Fibroblast of skin of back (primary cell): ENCODE measurements around the gene PIGN. TPM values are rescaled to one million over a fixed set of nuclear protein-coding genes. Genes with fewer than 3 reads are reported as not detected.
A peak's percentile ranks its signal among the peaks of the same experiment; 100 is the strongest.

Experiments used
- DNase-seq: peaks from one replicate; pipeline ENCODE4 v3.0.0-alpha.2; 2013
- polyA plus RNA-seq, 2 experiments: library from polyadenylated mRNA; unstranded; fragments of 120-200 nt; gene quantifications; one replicate each; pipeline ENCODE4 v1.2.1, GENCODE V29; 2013; ENCODE audit not compliant: insufficient read length in 2 of 2

The PIGN gene, protein sequence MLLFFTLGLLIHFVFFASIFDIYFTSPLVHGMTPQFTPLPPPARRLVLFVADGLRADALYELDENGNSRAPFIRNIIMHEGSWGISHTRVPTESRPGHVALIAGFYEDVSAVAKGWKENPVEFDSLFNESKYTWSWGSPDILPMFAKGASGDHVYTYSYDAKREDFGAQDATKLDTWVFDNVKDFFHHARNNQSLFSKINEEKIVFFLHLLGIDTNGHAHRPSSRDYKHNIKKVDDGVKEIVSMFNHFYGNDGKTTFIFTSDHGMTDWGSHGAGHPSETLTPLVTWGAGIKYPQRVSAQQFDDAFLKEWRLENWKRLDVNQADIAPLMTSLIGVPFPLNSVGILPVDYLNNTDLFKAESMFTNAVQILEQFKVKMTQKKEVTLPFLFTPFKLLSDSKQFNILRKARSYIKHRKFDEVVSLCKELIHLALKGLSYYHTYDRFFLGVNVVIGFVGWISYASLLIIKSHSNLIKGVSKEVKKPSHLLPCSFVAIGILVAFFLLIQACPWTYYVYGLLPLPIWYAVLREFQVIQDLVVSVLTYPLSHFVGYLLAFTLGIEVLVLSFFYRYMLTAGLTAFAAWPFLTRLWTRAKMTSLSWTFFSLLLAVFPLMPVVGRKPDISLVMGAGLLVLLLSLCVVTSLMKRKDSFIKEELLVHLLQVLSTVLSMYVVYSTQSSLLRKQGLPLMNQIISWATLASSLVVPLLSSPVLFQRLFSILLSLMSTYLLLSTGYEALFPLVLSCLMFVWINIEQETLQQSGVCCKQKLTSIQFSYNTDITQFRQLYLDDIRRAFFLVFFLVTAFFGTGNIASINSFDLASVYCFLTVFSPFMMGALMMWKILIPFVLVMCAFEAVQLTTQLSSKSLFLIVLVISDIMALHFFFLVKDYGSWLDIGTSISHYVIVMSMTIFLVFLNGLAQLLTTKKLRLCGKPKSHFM
- 10.2 TPM for polyA plus RNA-seq (2013, experiment 1 of 2; ENCODE audit: insufficient read length)
- polyA plus RNA-seq (2013, experiment 2 of 2; ENCODE audit: insufficient read length): 11.4 TPM

DNA sequence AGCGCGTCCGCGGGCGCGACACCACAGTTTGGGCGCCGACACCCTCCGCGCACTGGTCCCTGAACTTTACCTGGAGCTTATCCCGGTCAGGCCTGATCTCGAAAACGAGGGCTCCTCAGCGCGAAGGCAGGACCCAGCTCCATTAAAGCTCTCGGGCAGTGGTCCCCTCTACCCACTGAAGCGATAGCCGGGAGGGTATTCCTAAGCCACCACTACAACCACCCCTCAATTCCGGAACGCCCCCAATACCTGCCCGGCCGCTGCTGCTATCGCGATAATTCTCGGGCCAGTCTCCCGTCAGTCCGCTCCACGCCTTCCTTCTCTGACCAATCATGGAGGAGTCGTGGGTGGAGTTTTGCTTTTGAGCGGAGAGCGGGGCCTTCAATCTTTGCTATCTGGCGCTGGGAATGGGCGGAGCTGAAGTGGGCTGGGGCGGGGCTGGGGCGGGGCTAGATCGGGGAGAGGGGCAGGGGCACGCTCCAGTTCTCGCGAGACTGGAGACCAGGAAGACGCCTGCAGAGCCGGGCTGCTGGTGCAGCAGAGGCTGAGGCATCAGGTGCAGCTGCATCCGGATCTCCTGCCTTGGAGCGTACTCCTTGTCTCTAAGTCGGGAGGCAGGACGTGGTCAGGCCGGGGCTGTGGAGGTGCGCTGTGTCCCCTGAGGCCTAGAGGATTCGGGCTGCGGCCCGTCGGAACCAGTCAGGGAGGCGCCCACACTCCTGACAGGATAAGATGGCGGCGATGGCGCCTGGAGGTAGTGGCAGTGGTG lies at the start of gene PIGN, which contains the start of gene RELCH:
Gene PIGN (minus strand): TSS at position 283 of the 769 bp plus-strand sequence. CDS start 25,703 bp downstream, outside the sequence.
Gene RELCH (plus strand): TSS at position 482 of the 769 bp plus-strand sequence. CDS start 251 bp downstream, at position 733.
- peak; percentile 99 for DNase-seq

DNA sequence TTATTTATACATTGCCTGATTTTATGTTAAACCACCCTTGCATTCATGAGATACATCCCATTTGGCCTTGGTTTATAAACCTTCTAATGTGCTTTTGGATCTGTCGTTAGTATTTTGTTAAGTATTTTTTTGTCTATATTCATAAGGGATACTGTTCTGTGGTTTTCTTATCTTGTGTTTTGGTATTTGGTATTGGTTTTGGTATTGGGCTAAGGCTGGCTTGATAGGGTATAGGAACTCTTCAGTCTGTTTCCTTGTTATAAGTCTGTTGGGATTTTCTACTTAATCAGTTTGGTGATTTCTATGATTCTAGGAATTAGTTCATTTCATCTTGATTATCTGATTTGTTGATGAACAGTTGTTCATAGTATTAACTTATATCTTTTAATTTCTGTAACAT lies 49.4 kb upstream of the PIGN start:
- DNase-seq: no peak

DNA sequence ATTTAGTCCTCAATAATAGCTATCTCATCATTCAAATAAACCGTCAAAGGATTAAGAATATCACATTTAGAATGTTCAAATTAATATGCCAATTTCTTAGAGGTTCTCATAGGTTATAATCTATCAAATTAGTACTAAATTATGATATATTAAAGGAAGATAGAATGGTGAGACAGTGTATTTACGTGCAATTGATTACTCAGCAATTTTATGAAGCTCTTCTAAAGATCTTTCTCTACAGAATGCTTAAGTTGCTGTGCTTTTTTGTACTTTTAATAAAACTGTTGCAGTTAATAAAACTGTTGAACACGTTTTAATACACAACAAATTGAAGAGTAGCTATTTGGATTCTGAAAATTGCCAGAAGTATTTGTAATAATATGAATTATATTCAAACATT lies 39.2 kb upstream of the PIGN start:
- no peak for DNase-seq

DNA sequence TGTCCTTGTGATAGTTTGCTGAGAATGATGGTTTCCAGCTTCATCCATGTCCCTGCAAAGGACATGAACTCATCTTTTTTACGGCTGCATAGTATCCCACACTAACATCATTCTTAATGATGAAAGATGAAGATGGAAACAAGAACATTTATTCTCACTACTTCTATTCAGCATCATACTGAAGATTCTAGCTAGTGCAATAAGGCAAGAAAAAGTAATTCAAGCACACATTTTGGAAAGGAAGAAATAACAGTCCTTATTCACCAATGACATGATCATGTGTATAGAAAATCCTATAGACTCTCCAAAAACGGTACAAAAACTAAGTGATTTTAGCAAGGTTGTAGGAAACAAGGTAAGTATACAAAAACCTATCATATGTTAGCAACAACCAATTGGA lies 37.4 kb upstream of the PIGN start:
- DNase-seq: no peak

DNA sequence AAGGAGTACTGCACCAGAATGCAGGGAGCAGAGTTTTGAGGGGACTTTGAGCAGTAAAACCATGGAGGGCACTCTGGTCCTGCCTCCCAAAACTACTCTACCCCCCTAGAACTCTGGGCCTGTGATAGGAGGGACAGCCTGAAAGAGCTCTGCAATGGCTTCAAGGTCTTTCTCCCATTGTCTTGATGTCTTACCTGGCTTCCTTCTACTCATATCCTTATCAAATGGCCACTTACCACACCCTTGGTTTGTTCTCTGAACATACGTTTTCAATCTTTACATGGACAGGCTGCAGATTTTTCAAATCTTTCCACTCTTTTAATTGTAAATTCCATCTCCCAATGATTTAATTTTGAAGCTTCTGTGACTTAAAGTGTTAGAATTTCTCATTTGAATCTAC lies 27.9 kb upstream of the PIGN start:
- no peak for DNase-seq

DNA sequence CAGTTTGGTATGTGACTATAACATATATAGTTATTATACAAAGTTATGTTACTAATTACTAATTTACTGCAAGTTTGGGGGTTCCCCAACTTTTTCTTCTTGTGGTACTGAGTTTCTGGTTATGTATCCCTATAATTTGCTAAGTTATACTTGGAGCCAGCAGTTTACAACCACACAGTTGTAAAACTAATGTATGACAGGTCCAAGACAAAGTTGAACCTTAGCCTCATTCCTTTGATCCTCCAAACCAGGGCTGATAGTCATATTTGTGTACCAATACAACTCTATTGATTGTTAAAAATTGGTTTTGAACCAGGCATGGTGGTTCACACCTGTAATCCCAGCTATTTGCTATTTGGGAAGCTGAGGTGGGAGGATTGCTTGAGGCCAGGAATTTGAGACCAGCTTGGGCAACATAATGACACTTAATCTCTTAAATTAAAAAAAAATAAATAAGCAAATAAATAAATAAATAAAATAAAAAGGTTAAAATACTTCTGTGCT lies 24.5 kb upstream of the PIGN start:
- DNase-seq: no peak

DNA sequence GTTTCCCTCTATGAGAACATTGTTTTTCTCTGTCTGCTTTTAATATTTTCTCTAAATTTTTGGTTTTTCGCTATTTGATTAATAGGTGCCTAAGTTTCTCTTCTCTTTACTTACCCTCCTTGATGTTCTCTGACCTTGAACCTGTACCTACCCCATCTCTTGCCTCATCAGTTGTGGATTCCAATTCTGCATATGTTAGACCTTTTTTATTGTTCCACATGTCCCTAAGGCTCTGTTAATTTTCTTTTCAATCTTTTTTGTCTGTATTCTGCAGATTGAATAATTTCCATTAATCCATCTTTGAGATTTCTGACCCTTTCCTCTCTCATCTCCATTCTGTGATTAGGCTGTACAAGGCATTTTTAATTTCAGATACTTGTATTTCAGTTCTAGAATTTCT lies 23.3 kb upstream of the PIGN start:
- no peak for DNase-seq

DNA sequence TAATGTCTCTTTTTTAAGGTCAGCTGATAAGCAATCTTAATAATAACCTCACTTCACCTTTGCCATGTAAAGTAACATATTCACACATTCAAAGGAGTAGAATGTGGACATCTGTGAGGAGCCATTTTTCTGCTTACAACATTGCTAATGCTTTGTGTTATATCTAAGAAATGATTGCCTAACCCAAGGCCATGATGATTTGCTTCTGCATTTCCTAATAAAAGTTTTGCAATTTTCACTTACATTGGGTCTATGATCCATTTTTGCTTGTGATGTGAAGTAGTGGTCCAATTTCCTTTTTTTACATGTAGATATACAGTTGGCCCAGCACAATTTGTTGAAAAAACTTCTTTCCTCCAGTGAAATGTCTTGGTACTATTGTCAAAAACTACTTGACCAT lies 22.2 kb upstream of the PIGN start:
- DNase-seq: no peak

DNA sequence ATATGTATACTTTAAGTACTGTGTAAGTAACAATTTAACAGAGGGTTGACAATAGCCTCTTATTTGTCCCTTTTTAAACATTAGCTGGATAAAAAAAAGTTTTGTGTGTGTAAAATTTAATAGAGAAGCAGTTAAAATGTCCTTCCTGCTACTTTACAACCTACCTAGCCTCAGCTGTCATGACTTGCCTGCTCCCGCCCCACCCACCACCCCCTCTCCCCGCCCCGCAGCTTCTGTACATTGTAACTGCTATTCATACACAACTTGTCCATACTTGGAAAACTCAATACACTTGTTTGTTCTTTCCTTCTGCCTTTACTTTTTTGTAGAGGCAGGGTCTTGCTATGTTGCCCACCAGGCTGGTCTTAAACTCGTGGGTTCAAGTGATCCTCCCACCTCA lies 19.7 kb upstream of the PIGN start:
- no peak for DNase-seq

DNA sequence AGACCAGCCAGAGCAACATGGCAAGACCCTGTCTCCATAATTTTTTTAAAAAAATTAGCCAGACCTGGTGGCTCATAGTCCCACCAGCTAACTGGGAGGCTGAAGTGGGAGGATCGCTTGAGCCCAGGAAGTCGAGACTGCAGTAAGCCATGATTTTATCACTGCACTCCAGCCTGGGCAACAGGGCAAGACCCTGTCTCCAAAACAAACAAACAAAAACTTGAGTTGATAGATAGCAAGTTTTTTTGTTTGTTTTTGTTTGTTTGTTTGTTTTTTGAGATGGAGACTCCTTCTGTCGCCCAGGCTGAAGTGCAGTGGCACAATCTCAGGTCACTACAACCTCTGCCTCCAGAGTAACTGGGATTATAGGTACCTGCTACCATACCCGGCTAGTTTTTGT lies 19.0 kb upstream of the PIGN start:
- no peak for DNase-seq

DNA sequence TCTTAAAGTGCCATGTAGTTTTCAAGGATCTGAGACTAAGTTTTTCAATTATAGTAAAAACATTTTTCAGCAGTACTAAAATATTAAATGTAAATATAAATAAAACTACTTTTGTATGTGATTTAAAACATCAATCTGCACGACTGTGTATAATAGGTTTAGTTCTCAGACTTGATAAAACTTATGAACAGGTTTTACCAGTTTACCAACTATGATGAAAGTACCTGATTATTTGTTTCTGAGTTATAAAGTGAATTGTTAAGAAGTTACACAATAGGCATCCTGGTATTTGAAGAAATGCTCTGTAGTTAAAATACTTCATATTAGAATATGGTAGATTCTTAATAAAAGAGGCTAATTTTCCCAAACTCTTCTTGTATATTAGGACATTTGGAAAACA lies 15.0 kb upstream of the PIGN start:
- DNase-seq: no peak

DNA sequence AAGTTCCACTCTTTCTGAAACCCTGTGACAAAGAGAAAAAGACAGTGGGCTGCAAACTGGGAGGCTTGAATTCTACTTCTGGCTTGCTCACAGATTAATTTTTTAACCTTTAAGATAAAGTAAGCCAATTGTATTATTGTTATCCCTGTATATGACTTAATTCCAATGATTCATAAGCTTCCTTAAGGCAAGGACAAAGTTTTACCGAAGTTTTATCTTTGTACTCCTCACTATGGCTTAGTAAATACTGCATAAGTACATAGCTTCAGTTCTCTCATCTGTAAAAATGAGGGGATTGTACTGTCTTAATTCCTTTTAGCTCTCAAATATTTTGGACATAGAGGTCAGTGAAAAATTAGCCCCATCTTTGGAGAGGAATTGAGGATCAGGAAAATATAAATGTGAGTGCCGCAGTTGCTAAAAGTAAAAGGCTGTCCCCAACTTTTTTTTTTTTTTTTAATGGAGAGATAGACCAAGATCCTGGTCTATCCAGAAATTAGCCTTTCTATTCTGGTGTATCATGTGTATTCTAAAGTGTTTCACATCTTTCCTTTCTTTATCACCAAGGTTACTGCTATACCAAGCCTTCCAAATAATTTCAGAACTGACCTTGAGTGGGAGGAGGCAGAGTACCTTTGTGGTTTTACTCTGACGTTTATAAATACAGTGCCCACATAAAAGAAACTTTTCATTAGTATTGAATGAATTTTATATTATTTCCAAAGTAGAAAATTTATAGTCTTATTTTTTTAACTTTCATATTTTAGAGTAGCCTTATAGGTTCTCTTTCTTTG lies 13.5 kb upstream of the PIGN start:
- no peak for DNase-seq

DNA sequence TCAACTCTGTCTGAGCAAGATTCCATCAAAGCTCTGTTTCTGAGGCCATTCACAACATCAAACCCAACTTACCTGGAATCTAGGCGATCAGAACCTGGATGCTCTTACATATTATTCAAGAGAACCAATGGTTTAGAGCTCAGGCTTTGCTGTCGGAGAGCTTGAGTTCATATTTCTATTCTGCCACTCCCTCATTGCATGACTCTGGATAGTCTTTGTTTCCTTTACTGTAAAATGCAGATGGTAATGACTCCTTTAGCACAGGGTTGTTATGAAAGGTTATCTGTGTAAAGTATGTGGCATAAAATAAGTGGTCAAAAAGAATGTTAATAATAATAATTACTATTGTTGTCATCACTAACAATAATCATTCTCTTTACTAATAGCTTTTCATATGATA lies 12.8 kb upstream of the PIGN start:
- no peak for DNase-seq

DNA sequence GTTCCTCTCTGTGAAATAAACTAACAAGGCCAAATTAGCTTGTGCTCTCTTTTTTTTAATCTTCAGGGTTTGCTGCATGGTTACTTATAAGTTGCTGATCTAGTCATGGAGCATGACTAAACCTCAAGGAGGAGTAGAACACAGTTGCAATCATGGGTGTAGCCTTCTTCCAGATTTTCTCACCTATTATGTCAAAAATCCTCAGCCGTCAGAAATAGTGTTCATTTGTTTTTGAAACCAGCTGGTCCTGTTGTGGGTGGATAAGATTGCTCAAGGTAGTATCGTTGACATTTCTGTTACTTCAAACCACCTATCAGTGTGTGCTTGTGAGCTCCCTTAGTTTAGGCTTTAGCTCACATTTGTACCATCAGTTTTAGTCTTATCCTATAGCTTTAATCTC lies 11.4 kb upstream of the PIGN start:
- no peak for DNase-seq

DNA sequence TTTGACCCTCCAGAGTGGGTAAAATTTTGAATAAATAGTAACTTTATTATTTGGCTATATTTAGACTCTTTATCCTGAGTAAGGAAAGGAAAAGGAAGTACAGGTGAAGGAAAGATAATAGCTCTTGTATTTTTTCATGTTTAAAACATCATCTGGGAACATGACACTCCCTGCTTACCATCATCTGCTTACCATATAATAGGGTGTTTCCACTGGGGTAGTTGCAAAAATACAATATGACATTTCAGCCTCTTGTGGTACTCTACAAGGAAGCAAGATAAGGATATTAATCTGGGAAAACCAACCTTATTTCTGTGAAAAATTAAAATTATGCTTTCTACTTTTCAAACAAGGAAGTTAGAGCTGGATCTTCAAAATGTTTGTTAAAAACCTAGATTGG lies 10.1 kb upstream of the PIGN start:
- DNase-seq: no peak

DNA sequence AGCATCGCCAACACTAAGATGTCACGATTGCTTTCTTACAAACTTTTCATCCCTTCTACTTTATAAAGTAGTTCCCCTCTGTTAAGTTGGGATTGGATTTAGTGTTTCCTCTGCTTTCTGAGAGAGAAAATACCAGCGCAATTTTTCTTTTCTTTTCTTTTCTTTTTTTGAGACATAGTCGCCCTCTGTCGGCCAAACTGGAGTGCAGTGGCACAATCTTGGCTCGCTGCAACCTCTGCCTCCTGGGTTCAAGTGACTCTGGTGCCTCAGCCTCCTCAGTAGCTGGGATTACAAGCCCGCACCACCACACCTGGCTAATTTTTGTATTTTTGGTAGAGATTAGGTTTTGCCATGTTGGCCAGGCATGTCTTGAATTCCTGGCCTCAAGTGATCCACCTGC lies 9.2 kb upstream of the PIGN start:
- DNase-seq: no peak

DNA sequence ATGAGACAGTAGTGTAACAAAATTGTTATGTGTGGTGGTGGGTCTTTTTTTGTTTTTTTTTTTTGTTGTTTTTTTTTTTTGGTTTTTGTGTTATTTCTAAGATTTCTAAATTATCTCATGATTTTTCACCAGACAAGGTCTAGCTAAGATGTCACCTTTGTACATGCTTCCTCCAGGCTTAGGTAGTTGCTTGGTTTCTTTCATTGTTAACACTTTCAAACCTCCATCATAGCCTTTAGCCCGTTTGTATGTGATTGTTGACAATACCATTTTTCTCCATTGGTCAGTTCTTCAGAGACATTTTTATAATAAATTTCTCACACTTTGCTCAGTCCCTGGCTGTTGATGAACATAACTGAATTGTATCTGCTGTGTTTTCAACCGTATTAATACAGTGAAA lies 2.4 kb upstream of the PIGN start:
- no peak for DNase-seq

DNA sequence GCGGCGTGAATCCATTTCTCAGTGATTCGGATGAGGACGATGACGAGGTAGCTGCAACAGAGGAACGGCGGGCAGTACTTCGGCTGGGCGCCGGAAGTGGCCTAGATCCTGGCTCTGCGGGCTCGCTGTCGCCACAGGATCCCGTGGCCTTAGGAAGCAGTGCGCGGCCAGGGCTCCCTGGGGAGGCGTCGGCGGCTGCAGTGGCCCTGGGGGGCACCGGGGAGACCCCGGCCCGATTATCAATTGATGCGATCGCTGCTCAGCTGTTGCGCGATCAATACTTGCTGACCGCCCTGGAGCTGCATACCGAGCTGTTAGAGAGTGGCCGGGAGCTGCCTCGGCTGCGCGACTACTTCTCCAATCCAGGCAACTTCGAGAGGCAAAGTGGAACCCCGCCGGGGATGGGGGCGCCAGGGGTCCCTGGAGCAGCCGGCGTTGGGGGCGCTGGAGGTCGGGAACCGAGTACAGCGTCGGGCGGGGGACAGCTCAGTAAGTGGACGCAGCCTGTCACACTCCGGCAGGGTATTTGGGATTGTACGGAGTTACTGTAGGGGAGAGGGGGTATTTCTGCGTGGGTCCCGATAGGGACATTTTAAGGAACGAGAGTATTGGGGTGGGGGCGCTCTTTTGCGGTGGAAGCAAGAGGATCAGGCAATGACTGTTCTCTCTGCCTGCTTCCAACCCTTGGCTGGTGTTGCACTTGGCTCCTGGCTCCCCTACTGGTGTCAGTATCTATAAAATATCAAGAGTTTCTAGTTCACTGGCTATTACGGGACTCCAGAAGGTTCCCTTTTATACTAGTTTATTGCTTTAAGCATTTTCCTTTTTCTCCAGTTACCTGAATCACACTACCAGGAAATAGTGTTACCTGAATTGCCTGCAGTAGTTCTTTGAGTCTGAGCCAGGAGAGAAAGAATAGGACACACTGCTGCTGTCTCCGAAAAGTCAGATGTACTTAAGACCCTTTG lies 971 bp upstream of the PIGN start:
- peak; percentile 12 for DNase-seq

DNA sequence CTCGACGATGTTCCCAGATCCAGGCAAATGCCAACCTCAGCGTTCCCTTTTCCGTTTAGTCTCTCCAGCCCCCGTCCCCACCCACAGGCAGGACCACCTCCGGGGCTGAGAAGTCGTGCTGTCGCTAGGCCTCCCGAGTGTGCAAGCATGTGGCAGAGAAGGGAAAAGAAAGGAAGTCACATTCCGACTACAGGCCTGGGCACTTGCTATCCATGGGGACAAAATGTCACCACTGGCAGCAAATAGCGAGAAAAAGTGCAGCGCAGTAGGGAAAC lies 420 bp downstream of the PIGN start:
- DNase-seq: peak; percentile 55

DNA sequence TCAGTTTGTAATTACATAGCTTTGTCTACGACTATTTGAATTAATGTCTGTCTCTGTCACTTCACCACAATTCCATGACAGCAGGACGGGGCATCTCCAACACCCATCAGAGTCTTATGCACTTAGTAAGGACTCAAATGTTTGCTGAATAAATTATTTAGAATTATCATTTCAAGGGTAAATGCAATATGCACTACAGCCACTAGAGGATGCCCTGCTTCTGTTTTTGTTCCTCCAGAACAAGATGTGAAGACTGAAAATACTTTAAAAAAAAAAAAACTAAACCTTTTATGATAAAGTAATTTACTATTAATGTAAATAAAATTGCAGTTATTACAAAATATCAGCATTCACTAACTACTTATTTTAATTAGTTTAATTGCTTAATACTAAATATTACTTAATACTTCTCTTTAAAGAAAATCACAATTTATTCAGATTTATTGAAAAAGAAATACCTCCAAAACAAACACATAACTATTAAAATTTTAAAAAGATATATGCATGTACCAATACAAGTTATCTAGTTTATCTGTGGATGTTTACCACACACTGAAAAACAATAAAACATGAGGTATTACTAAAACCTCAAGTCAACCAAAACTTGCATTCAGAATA lies 3.2 kb downstream of the PIGN start:
- peak; percentile 52 for DNase-seq
